ENCODE measurements around the gene TM2D3. TPM values are rescaled to one million over a fixed set of nuclear protein-coding genes. Genes with fewer than 3 reads are reported as not detected.
"Not testable (repeated sequence)": the region's sequence is repeated elsewhere in the genome, so short reads cannot be mapped to it uniquely, and the experiment has no call there.

TM2D3 gene
- total RNA-seq, 1 experiment from 2014 or later = 18.8 TPM

- Histone ChIP-seq H3K27ac (no peak overlapping the region), H3K4me2 (no peak overlapping the region), H3F3A (ENCODE audit: insufficient read depth, low read depth) (peaks cover 4% of the 10 kb centered on the region; the same call in 1 of the 2 replicates), H4K20me1 (ENCODE audit: insufficient read depth) (no peaks in the 10 kb centered on the region), H3K27me3 (ENCODE audit: insufficient read depth, low read depth) (no peaks in the 10 kb centered on the region), H3K4me1 (replicated peaks; ENCODE audit: insufficient read depth) (peaks cover 7% of the 10 kb centered on the region; the same call in 1 of the 2 replicates), H3K9me2 (ENCODE audit: insufficient read depth) (no peaks in the 10 kb centered on the region), H3K9me3 (ENCODE audit: insufficient read depth, low read depth) (no peaks in the 10 kb centered on the region), H3K79me2 (ENCODE audit: low read depth) (peaks cover 8% of the 10 kb centered on the region), H3K36me3 (ENCODE audit: low read depth) (no peaks in the 10 kb centered on the region), H3K4me3 (no peak overlapping the region), H2AFZ (no peak overlapping the region)
- BruUV-seq (replicated peaks) = no TSS peak
- CTCF ChIA-PET = no interaction called here
- POLR2A ChIA-PET (ENCODE audit: unreplicated experiment) = no interaction called here
- no peak for DNase-seq
- TF ChIP-seq EZH2 (IDR thresholded peaks at IDR 0.05; ENCODE audit: low read depth) = no peak
- TF ChIP-seq CTCF (conservative IDR thresholded peaks at IDR 0.05) = no peak
- intact Hi-C loops (cut with micrococcal nuclease; ENCODE audit: unreplicated experiment) = no loop called here
Observed at GRCh38 chr15:101657171-101657570, 5.0 kb upstream of the TM2D3 start.

GRCh38 chr15:101654624-101655337 lies 2.6 kb upstream of the TM2D3 start:
- H3K4me3 ChIP-seq; H4K20me1 ChIP-seq (ENCODE audit: insufficient read depth); H3K36me3 ChIP-seq (ENCODE audit: low read depth); BruUV-seq (replicated peaks); DNase-seq; H3K27ac ChIP-seq; POLR2A ChIA-PET (ENCODE audit: unreplicated experiment); H2AFZ ChIP-seq; H3K9me3 ChIP-seq (ENCODE audit: insufficient read depth, low read depth); H3K4me2 ChIP-seq; H3K9me2 ChIP-seq (ENCODE audit: insufficient read depth); H3K27me3 ChIP-seq (ENCODE audit: insufficient read depth, low read depth): not testable (repeated sequence)
- peaks cover 17% of the 10 kb centered on the region; the same call in 1 of the 2 replicates for H3F3A ChIP-seq (ENCODE audit: insufficient read depth, low read depth)
- TF ChIP-seq CTCF (conservative IDR thresholded peaks at IDR 0.05) = peak; percentile 29; the same call in 1 of the 2 replicates
- CTCF ChIA-PET = interaction anchor here (0.6 kb wide), 3 partner anchors 359 to 567 kb away, joined by 3 to 4 read pairs (median 4); no protein-coding TSS in a partner anchor
- H3K4me1 ChIP-seq (replicated peaks; ENCODE audit: insufficient read depth) = peaks cover 23% of the 10 kb centered on the region
- peaks cover 30% of the 10 kb centered on the region for H3K79me2 ChIP-seq (ENCODE audit: low read depth)
- intact Hi-C loops (cut with micrococcal nuclease; ENCODE audit: unreplicated experiment) = loop anchor here (5.0 kb wide), 1 partner anchor 68 kb away; the partner anchor contains the start of gene TARS3

GRCh38 chr15:101654171-101654570 lies 2.0 kb upstream of the TM2D3 start:
- Histone ChIP-seq H3K27ac (no peak overlapping the region), H2AFZ (no peak overlapping the region), H3K9me2 (ENCODE audit: insufficient read depth) (no peaks in the 10 kb centered on the region), H3K4me3 (no peak overlapping the region), H3K4me1 (replicated peaks; ENCODE audit: insufficient read depth) (peaks cover 23% of the 10 kb centered on the region), H3K79me2 (ENCODE audit: low read depth) (peaks cover 36% of the 10 kb centered on the region), H4K20me1 (ENCODE audit: insufficient read depth) (peaks cover 9% of the 10 kb centered on the region; the same call in 1 of the 2 replicates), H3K9me3 (ENCODE audit: insufficient read depth, low read depth) (no peaks in the 10 kb centered on the region), H3K36me3 (ENCODE audit: low read depth) (peaks cover 5% of the 10 kb centered on the region; the same call in 1 of the 2 replicates), H3F3A (ENCODE audit: insufficient read depth, low read depth) (peaks cover 17% of the 10 kb centered on the region; the same call in 1 of the 2 replicates), H3K4me2 (no peak overlapping the region), H3K27me3 (ENCODE audit: insufficient read depth, low read depth) (no peaks in the 10 kb centered on the region)
- BruUV-seq (replicated peaks) = no TSS peak
- POLR2A ChIA-PET (ENCODE audit: unreplicated experiment) = no interaction called here
- CTCF ChIA-PET = interaction anchor here (0.6 kb wide), 2 partner anchors 358 to 366 kb away, joined by 3 to 4 read pairs; no protein-coding TSS in a partner anchor
- TF ChIP-seq EZH2 (IDR thresholded peaks at IDR 0.05; ENCODE audit: low read depth) = no peak
- no peak for DNase-seq
- intact Hi-C loops (cut with micrococcal nuclease; ENCODE audit: unreplicated experiment) = loop anchor here (5.0 kb wide), 1 partner anchor 68 kb away; the partner anchor contains the start of gene TARS3
